Epithelial cell of proximal tubule (primary cell): ENCODE data around the gene MRPL40. TPM values are rescaled to one million over a fixed set of nuclear protein-coding genes. Genes with fewer than 3 reads are reported as not detected.
"Not testable (repeated sequence)": the region's sequence is repeated elsewhere in the genome, so short reads cannot be mapped to it uniquely, and the experiment has no call there.

ENCODE experiments used
- DNase-seq: peaks from one replicate; pipeline ENCODE4 v3.0.0-alpha.2; 2011; ENCODE audit warnings: low read depth
- H3K4me3 ChIP-seq: 2 replicates; pipeline ENCODE4 v1.5.1; 2011; ENCODE audit warnings: low read depth, mild to moderate bottlenecking, low read length
- total RNA-seq: library from RNA; depleted of rRNA; stranded (reverse); fragments of >200 nt; gene quantifications from 2 replicates; pipeline ENCODE4 v1.2.3, GENCODE V29; 2015
- TF ChIP-seq, protein P1 (sequence below): conservative IDR thresholded peaks from 2 replicates; pipeline ENCODE4 v1.5.1; 2012; ENCODE audit warnings: low read depth, mild to moderate bottlenecking, low read length

The MRPL40 gene
- total RNA-seq, 1 donor from 2014 or later: 24.3 TPM

DNA sequence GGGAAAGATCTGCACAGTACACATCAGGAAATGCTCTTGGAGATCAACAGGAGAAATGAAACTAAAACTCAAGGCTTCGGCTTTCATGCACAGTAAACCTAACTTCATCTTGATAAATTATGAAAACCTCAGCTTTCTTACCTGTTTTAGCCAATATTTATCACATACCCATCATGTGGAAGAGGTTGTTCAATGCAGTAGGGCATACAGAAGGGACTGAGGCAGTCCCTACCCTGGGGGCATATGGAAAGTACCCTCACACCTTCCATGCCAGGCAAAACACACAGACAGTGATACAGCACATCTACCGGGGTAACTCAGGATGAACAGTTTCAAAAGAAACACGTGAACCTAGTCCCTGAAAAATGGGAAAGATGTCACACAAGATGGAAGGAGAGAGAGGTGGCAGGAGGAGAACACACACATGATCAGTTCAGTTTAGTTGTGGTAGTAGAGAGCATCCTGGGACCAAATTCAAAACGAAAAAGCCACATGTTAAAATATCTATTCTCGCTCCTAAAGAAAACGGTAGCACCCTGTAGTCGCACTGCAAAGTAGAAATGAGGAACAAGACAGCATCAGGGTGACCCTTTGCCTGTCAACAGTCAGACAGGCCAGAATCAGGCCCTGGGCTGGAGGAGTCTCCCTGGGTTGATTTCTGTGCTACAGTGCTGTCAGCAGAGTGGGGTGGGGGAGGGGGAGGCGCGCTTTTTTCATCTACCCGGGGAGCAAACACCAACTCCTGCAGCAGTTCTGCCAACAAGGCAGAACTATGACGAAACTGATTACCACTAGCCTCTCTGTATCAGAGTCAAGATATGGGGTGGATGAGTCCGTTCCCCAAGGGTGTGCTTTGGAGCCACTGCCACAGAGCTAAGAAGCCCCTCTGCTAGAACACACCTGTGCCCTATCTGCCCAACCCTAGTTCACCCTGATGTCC lies 2.1 kb upstream of the MRPL40 start:
- H3K4me3 ChIP-seq: peak overlapping the region; percentile 77
- TF ChIP-seq, protein P1, sequence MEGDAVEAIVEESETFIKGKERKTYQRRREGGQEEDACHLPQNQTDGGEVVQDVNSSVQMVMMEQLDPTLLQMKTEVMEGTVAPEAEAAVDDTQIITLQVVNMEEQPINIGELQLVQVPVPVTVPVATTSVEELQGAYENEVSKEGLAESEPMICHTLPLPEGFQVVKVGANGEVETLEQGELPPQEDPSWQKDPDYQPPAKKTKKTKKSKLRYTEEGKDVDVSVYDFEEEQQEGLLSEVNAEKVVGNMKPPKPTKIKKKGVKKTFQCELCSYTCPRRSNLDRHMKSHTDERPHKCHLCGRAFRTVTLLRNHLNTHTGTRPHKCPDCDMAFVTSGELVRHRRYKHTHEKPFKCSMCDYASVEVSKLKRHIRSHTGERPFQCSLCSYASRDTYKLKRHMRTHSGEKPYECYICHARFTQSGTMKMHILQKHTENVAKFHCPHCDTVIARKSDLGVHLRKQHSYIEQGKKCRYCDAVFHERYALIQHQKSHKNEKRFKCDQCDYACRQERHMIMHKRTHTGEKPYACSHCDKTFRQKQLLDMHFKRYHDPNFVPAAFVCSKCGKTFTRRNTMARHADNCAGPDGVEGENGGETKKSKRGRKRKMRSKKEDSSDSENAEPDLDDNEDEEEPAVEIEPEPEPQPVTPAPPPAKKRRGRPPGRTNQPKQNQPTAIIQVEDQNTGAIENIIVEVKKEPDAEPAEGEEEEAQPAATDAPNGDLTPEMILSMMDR: no peak
- DNase-seq: no peak

DNA sequence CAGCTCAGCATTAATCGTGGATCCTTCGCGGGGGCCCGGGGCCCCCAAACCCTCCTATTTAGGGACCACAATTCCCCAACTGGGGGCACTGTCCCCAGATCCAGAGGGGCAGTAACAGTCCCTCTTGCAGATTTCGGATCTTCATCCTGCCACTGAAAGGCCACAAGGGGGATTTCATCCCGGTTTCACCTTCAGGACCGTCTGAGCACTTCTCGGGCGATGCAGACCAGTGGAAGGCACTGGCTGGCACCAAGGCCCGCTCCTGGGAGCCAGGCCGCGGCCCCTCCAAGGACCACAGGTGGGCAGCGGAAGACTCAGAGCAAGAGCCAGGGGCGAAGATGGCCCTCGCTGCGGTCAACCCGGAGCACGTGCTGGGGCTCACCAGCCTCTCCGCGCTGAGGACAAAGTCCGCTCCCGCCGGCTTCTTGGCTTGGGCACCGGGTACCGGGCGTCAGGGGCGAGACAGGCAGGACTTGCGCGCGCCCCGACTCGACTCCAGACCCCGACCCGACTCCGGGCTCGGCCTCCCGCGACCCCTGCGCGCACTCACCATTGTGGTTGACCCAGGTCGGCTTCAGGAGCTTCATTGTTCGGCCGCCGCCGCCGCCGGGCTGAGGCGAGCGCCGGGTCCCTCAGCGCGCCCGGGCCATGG lies 1.3 kb upstream of the MRPL40 start:
- TF ChIP-seq, protein P1: peak; percentile 33
- DNase-seq: no peak
- peak overlapping the region; percentile 77 for H3K4me3 ChIP-seq

DNA sequence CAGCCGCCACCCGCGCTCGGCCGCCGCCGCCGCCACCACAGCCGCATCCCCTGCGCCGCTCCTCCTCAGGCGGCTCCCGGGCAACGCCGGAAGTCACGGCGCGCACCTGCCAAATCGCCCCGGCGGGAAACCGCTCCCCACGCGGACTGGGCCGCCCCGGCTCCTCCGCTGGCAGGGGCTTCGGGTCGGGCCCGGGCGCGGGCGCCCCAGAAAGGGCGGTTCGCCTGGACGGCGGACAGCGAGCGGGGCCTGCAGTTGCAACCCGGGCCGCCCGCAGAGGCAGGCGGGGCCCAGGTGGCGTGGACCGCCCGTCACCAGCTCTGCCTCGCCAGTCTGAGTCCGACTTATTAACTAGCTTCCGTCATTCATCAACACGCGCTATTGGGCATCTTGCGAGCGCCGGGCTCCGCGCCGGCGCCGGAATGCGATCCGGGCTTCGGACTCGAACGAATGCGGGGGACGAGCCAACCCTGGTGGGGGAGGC lies 654 bp upstream of the MRPL40 start, which contains the start of gene HIRA:
Gene HIRA, minus strand, starts transcription at position 85 of the 484 bp plus-strand sequence. CDS start 257 bp downstream, outside the sequence.
- peak; percentile 39 for DNase-seq
- TF ChIP-seq, protein P1: no peak
- H3K4me3 ChIP-seq: peak within 1 kb of the TSS; percentile 77

DNA sequence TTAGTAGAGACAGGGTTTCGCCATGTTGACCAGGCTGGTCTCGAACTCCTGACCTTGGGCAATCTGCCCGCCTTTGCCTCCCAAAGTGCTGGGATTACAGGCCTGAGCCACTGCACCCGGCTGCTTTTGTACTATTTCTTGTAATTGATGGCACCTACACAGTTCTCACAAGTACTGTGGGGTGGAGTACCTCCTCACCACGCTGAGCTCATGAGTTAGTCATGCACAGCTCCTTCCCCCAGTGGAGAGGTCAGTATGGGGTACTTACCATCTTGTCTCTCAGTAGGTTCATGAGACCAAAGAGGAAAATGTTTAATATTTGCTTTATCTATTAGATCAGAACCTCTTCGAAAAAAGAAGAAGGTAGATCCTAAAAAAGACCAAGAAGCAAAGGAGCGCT lies 2.1 kb downstream of the MRPL40 start:
- no peak overlapping the region for H3K4me3 ChIP-seq
- DNase-seq: peak; percentile 31
- TF ChIP-seq, protein P1: no peak

DNA sequence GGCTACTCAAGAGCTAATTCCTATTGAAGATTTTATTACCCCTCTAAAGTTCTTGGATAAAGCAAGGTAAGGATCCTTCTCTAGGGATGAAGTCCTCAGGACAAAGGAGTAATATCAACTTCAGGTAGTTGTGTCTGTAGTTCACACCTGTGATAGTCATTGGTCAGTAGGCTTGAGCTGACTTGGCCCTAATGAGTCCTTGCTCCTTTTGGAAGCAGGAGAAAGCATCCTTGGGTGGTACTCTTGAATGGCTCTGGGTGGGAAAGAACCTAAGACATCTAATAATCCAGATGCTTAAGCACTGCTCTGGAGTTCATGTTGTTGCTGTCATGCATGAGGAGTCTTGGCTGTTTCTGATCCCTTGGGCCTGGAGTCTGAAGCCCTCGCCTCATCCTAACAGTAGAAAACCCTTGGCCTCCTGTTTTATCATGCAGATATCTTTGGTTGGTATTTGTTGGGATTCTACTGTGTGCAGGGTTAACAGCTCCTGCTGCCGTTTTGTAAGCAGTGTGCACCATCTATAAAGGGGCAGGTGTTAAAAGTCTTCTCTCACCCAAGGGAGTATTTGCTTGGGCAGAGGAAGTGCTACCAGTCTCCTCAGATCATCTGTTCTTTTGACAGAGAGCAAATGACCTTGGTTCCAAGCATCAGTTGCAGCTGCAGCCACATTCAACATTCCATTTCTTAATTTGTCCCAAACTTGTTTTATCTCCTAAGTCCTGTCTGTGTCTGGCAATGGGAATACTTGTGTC lies 2.7 kb downstream of the MRPL40 start:
- no peak for DNase-seq
- no peak overlapping the region for H3K4me3 ChIP-seq
- TF ChIP-seq, protein P1: no peak

DNA sequence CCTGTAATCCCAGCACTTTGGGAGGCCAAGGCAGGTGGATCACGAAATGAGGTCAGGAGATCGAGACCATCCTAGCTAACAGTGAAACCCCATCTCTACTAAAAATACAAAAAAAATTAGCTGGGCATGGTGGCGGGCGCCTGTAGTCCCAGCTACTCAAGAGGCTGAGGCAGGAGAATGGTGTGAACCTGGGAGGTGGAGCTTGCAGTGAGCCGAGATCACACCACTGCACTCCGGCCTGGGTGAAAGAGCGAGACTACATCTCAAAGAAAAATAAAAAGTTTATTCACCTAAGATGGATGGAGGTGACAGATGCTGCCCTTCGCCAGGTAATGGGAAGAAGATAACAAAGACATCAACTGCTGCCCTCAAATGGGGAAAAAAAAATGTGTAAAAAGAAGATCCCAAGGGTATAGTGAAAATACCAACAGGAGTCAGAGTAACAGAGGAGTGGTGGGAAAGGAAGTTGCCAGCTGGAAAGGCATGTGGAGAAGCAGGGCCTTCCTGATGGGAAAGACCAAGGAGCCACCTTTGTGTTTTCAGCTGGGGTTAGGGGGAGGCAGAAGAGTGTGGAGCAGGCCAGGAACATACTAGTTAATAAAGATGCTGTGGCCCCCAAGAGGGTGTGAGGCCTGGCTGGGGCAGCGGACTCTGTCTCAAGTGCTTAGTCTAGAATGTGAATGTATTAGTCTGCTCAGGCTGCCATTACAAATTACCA lies 4.3 kb downstream of the MRPL40 start:
- DNase-seq, H3K4me3 ChIP-seq: not testable (repeated sequence)
